Mucosa of descending colon (tissue), 3 donors: ENCODE results near the gene ANXA4. TPM values are rescaled to one million over a fixed set of nuclear protein-coding genes. Genes with fewer than 3 reads are reported as not detected.

Experiments
- ATAC-seq: fragments of 200-7000 bp; cut with Tn5 transposase; one replicate; pipeline ENCODE4 v1.9.1; 2020; ENCODE audit warnings: mild to moderate bottlenecking, moderate library complexity
- DNase-seq, 3 donors: peaks; one replicate each; pipeline ENCODE4 v3.0.0-alpha.2; 2020
- H3K36me3 ChIP-seq: fragments of 200-600 bp; one replicate; pipeline ENCODE4 v1.8.0; 2021; ENCODE audit warnings: low read depth, mild to moderate bottlenecking
- H3K4me1 ChIP-seq: fragments of 200-600 bp; one replicate; pipeline ENCODE4 v1.8.0; 2021; ENCODE audit warnings: low read depth, mild to moderate bottlenecking
- H3K4me3 ChIP-seq: fragments of 200-600 bp; one replicate; pipeline ENCODE4 v1.8.0; 2021; ENCODE audit warnings: mild to moderate bottlenecking
- H3K9me3 ChIP-seq: fragments of 200-600 bp; one replicate; pipeline ENCODE4 v1.8.0; 2021; ENCODE audit warnings: mild to moderate bottlenecking
- CTCF ChIP-seq: fragments of 200-600 bp; IDR thresholded peaks from one replicate; pipeline ENCODE4 v1.8.0; 2022; ENCODE audit warnings: antibody characterized with exemption, mild to moderate bottlenecking
- intact Hi-C, 2 donors: fragments of 100-400 bp; cut with DNase I in 1 of 2; cut with micrococcal nuclease in 1 of 2; formaldehyde crosslinking; loops; one replicate each; pipeline versions ENCODE4 v1.11.0 to v1.11.1; 2022; cut with DNase I, micrococcal nuclease
- total RNA-seq, 3 donors: library from RNA; stranded (reverse); fragmentation: NEBNext Ultra II Directional in 2 of 3; extraction: Animal tissue kit (Norgen Biotek cat#: 25700) in 2 of 3; gene quantifications; one replicate each; pipeline versions ENCODE4 v1.2.1 to v1.2.4, GENCODE V29; 2021 to 2023
- donor health status: DM: no; HTN: no; CAD: no; lungs with moderate emphysema.
- donor health status: DM: no; HTN: no; CAD: no.
- donor health status: DM: no; HTN: yes; CAD: no.

Gene ANXA4
- total RNA-seq, 3 donors from 2014 or later, result 176 to 345 (median 228) TPM

GRCh38 chr2:69781321-69782248 is 39.7 kb downstream of the ANXA4 start:
- Histone ChIP-seq H3K9me3 (no peaks in the 10 kb centered on the region), H3K36me3 (no peaks in the 10 kb centered on the region), H3K4me3 (no peak overlapping the region), H3K4me1 (peaks cover 36% of the 10 kb centered on the region)
- no peak for TF ChIP-seq CTCF
- DNase-seq (peak in 1 of 3 donors; percentile 57), ATAC-seq (peak; percentile 77)
- intact Hi-C loops, result no loop called here

GRCh38 chr2:69784228-69784627 is 42.3 kb downstream of the ANXA4 start:
- intact Hi-C loops, result no loop called here
- ATAC-seq (no peak), DNase-seq (no peak)
- Histone ChIP-seq H3K4me1 (peaks cover 27% of the 10 kb centered on the region), H3K4me3 (no peak overlapping the region), H3K9me3 (no peaks in the 10 kb centered on the region), H3K36me3 (no peaks in the 10 kb centered on the region)
- no peak for TF ChIP-seq CTCF

GRCh38 chr2:69785358-69785757 is 43.4 kb downstream of the ANXA4 start:
- Histone ChIP-seq H3K4me1 (peaks cover 19% of the 10 kb centered on the region), H3K4me3 (no peak overlapping the region), H3K36me3 (no peaks in the 10 kb centered on the region), H3K9me3 (no peaks in the 10 kb centered on the region)
- TF ChIP-seq CTCF, result no peak
- DNase-seq, result no peak
- no peak for ATAC-seq
- intact Hi-C loops, result no loop called here

- DNase-seq (no peak), ATAC-seq (no peak)
- intact Hi-C loops, result no loop called here
- peaks cover 11% of the 10 kb centered on the region for H3K4me1 ChIP-seq
- no peak overlapping the region for H3K4me3 ChIP-seq
- no peak for TF ChIP-seq CTCF
- no peaks in the 10 kb centered on the region for H3K36me3 ChIP-seq
- H3K9me3 ChIP-seq, result no peaks in the 10 kb centered on the region
Observed at GRCh38 chr2:69786052-69786560, 44.2 kb downstream of the ANXA4 start.

GRCh38 chr2:69789175-69789721 is 47.3 kb downstream of the ANXA4 start:
- Histone ChIP-seq H3K36me3 (no peaks in the 10 kb centered on the region), H3K4me3 (no peak overlapping the region), H3K4me1 (no peaks in the 10 kb centered on the region), H3K9me3 (no peaks in the 10 kb centered on the region)
- TF ChIP-seq CTCF, result no peak
- no peak for DNase-seq
- ATAC-seq, result no peak
- intact Hi-C loops, result no loop called here
